D721Med (cell line): ENCODE results near the gene SDK1.

Experiments
- DNase-seq: peaks from one replicate; pipeline ENCODE4 v3.0.0; 2011; ENCODE audit warnings: low spot score; ENCODE audit not compliant: insufficient read length
- FAIRE-seq: peaks from 2 replicates; lab custom pipeline; 2011; peaks lifted over from hg19 to GRCh38; lab: Jason Lieb, UNC
- CTCF ChIP-seq: IDR thresholded peaks from 2 replicates; pipeline ENCODE4 v1.5.1; 2012; ENCODE audit warnings: mild to moderate bottlenecking, control low read depth; ENCODE audit not compliant: insufficient read depth; ENCODE audit errors: missing control alignments

Gene SDK1

GRCh38 chr7:4200546-4201094, 899.6 kb downstream of the SDK1 start:
- no peak for TF ChIP-seq CTCF
- FAIRE-seq, result no peak
- DNase-seq, result no peak

- FAIRE-seq, result no peak
- TF ChIP-seq CTCF, result no peak
- DNase-seq, result no peak
These were observed 900.5 kb downstream of the SDK1 start for GRCh38 chr7:4201566-4201965.

- FAIRE-seq (no peak), DNase-seq (no peak)
- TF ChIP-seq CTCF, result no peak
These were observed 901.2 kb downstream of the SDK1 start for GRCh38 chr7:4202154-4202736.

GRCh38 chr7:4202954-4203353, 901.9 kb downstream of the SDK1 start:
- DNase-seq, result no peak
- FAIRE-seq, result no peak
- TF ChIP-seq CTCF, result no peak

GRCh38 chr7:4203626-4204512, 902.8 kb downstream of the SDK1 start:
- no peak for TF ChIP-seq CTCF
- no peak for FAIRE-seq
- no peak for DNase-seq

GRCh38 chr7:4204513-4205165, 903.6 kb downstream of the SDK1 start:
- DNase-seq, result no peak
- FAIRE-seq, result no peak
- no peak for TF ChIP-seq CTCF

- DNase-seq, result no peak
- TF ChIP-seq CTCF, result no peak
- no peak for FAIRE-seq
These were observed 904.8 kb downstream of the SDK1 start for GRCh38 chr7:4205828-4206227.
